Endothelial cell of umbilical vein (primary cell): Measurements from ENCODE around the gene UNC119.

Experiments
- CTCF ChIP-seq, 2 donors: IDR thresholded peaks; 1 replicate in 1 of 2; 2 replicates in 1 of 2; pipeline ENCODE4 v1.5.1; 2011; ENCODE audit warnings: low read length in 2 of 2, mild to moderate bottlenecking in 2 of 2, moderate library complexity in 2 of 2, control low read depth in 1 of 2, inconsistent platforms in 1 of 2, low read depth in 1 of 2; ENCODE audit not compliant: insufficient read depth in 1 of 2; ENCODE audit errors: extremely low read depth in 1 of 2
- EZH2 ChIP-seq: IDR thresholded peaks from 2 replicates; pipeline ENCODE4 v1.6.1; 2012; ENCODE audit warnings: borderline replicate concordance, low read depth, mild to moderate bottlenecking, moderate library complexity, low read length, inconsistent platforms; ENCODE audit not compliant: severe bottlenecking
- FOS ChIP-seq: IDR thresholded peaks from 2 replicates; pipeline ENCODE4 v1.6.1; 2011; ENCODE audit warnings: mild to moderate bottlenecking, low read length, moderate library complexity, borderline replicate concordance; ENCODE audit not compliant: insufficient read depth
- GATA2 ChIP-seq: IDR thresholded peaks from 2 replicates; pipeline ENCODE4 v1.7.0; 2011; ENCODE audit warnings: low read depth, mild to moderate bottlenecking, moderate library complexity, mixed read lengths, low read length; ENCODE audit not compliant: insufficient read length, insufficient read depth
- JUN ChIP-seq: IDR thresholded peaks from 2 replicates; pipeline ENCODE4 v1.6.1; 2011; ENCODE audit warnings: borderline replicate concordance, low read depth; ENCODE audit not compliant: insufficient read length, insufficient read depth
- MAX ChIP-seq: IDR thresholded peaks from 2 replicates; pipeline ENCODE4 v1.6.1; 2011; ENCODE audit not compliant: insufficient read depth, insufficient read length
- MYC ChIP-seq: IDR thresholded peaks from one replicate; pipeline ENCODE4 v1.6.1; 2011; ENCODE audit warnings: mild to moderate bottlenecking, low read depth, low read length
- POLR2A ChIP-seq: IDR thresholded peaks from 2 replicates; pipeline ENCODE4 v1.6.1; 2012; ENCODE audit warnings: low read depth, mild to moderate bottlenecking, control low read depth, low read length
- POLR2AphosphoS5 ChIP-seq: IDR thresholded peaks from 2 replicates; pipeline ENCODE4 v1.6.1; 2012; ENCODE audit warnings: low read depth, mild to moderate bottlenecking, control low read depth, low read length, moderate library complexity; ENCODE audit not compliant: insufficient read depth

GRCh38 chr17:28505986-28506665 is 46.3 kb downstream of the UNC119 start, which contains the start of gene FOXN1:
- no peak for TF ChIP-seq CTCF (IDR thresholded peaks at IDR 0.05; ENCODE audit: extremely low read depth in 1 of 2, insufficient read depth in 1 of 2, low read depth in 1 of 2, low read length in 2 of 2)
- no peak for TF ChIP-seq POLR2AphosphoS5
- TF ChIP-seq EZH2: no peak
- no peak for TF ChIP-seq POLR2A
- no peak for TF ChIP-seq FOS
- TF ChIP-seq MYC: no peak
- no peak for TF ChIP-seq MAX
- TF ChIP-seq JUN: no peak
- no peak for TF ChIP-seq GATA2
